ENCODE data around the gene TRPM6.

TRPM6 gene

DNA sequence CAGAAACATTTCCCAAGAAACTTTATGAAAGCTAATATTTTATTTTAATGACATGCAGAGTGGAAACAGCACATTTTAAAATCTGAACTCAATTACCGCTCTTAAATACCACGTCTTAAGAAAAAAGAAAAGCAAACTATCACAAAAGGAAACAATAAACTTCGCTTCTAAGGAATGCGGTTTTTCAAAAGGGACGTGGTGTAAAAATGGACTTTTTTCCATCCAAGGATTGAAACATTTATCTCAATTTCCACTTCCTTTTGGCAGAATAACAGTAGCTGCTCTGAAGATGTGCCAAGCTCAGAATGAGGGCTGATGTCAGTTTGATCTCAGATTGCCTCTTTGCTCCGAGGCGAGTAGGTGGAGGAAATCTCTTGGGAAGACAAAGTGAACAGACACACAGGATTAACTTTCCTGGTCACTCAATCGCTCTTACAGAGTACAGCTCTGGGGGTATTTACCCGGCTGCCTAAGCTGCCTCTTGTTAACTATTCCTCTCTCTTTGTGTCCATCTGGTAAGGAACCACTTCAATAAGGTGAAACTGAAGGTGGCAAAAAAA is 158.5 kb downstream of the TRPM6 start:
- TF ChIP-seq TCF12 (IDR thresholded peaks at IDR 0.05; ENCODE audit: low read depth) (no peak), YY1 (IDR thresholded peaks at IDR 0.05; ENCODE audit: low read depth) (no peak), CEBPB (IDR thresholded peaks at IDR 0.05) (no peak), EGR1 (IDR thresholded peaks at IDR 0.05) (no peak), RAD21 (IDR thresholded peaks at IDR 0.05; ENCODE audit: low read depth) (no peak), TAF1 (IDR thresholded peaks at IDR 0.05; ENCODE audit: low read depth) (no peak), TEAD4 (IDR thresholded peaks at IDR 0.05) (no peak), EP300 (IDR thresholded peaks at IDR 0.05; ENCODE audit: borderline replicate concordance) (no peak)
- TF ChIP-seq, protein P1, sequence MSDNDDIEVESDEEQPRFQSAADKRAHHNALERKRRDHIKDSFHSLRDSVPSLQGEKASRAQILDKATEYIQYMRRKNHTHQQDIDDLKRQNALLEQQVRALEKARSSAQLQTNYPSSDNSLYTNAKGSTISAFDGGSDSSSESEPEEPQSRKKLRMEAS (IDR thresholded peaks at IDR 0.05), result no peak

DNA sequence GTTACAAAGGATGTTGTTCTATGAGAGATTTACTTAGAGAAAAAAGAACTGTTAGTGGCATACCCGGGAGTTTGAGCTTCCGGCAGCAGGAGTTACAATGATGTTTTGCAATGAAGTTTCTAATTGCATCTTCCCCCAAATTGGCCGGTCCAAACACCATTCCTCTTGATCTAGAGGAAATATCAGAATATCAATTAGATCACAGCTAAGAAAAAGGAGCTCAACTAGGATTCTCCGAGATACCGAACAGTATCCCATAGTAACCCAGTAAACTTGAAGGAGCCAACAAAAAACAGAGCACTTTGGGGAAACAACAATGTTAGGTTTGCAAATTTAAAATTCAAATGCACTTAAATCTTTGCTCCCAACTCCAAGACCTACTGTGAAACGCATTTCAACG is 159.5 kb downstream of the TRPM6 start:
- TF ChIP-seq NFIC (IDR thresholded peaks at IDR 0.05), result no peak
- TF ChIP-seq CEBPB (IDR thresholded peaks at IDR 0.05), result no peak
- TF ChIP-seq TCF12 (IDR thresholded peaks at IDR 0.05; ENCODE audit: low read depth), result no peak
- TF ChIP-seq, protein P1 (IDR thresholded peaks at IDR 0.05), result no peak
- no peak for TF ChIP-seq YY1 (IDR thresholded peaks at IDR 0.05; ENCODE audit: low read depth)
- TF ChIP-seq EP300 (IDR thresholded peaks at IDR 0.05; ENCODE audit: borderline replicate concordance), result no peak
- no peak for TF ChIP-seq FOXM1 (IDR thresholded peaks at IDR 0.05; ENCODE audit: borderline replicate concordance, low read depth)
- no peak for TF ChIP-seq CREB1 (IDR thresholded peaks at IDR 0.05; ENCODE audit: low read depth)
- TF ChIP-seq RAD21 (IDR thresholded peaks at IDR 0.05; ENCODE audit: low read depth), result no peak

DNA sequence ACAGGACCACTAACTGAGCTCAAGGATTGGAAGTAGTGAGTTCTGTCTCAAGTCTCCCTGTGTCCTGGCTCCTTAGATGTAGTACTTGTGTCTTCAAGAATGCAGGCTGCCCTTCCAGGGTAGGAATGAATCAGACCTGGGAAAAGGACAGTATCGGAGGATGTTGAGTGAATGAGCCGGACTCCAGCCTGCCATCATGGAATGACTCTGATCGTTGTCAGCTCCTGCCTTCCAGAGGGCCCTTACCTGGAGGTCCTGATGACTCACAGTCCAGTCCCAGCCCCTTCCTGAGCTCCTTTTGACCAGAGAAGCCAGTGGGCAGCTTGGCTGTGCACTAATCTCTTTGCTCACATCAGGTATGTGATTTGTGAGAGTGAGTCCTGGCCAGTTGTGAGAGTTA is 161.1 kb downstream of the TRPM6 start:
- TF ChIP-seq RAD21 (IDR thresholded peaks at IDR 0.05; ENCODE audit: low read depth), result no peak
- TF ChIP-seq, protein P1 (IDR thresholded peaks at IDR 0.05), result no peak
- TF ChIP-seq ZBTB7A (IDR thresholded peaks at IDR 0.05; ENCODE audit: low read depth), result no peak
- TF ChIP-seq TCF12 (IDR thresholded peaks at IDR 0.05; ENCODE audit: low read depth), result no peak
- no peak for TF ChIP-seq EGR1 (IDR thresholded peaks at IDR 0.05)
- TF ChIP-seq YY1 (IDR thresholded peaks at IDR 0.05; ENCODE audit: low read depth), result no peak
- TF ChIP-seq EP300 (IDR thresholded peaks at IDR 0.05; ENCODE audit: borderline replicate concordance), result no peak
- TF ChIP-seq CREB1 (IDR thresholded peaks at IDR 0.05; ENCODE audit: low read depth), result no peak
- no peak for TF ChIP-seq TAF1 (IDR thresholded peaks at IDR 0.05; ENCODE audit: low read depth)
- TF ChIP-seq, protein P2, sequence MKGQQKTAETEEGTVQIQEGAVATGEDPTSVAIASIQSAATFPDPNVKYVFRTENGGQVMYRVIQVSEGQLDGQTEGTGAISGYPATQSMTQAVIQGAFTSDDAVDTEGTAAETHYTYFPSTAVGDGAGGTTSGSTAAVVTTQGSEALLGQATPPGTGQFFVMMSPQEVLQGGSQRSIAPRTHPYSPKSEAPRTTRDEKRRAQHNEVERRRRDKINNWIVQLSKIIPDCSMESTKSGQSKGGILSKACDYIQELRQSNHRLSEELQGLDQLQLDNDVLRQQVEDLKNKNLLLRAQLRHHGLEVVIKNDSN (IDR thresholded peaks at IDR 0.05), result no peak
- TF ChIP-seq TEAD4 (IDR thresholded peaks at IDR 0.05), result no peak
- no peak for TF ChIP-seq FOXM1 (IDR thresholded peaks at IDR 0.05; ENCODE audit: borderline replicate concordance, low read depth)
- TF ChIP-seq CEBPB (IDR thresholded peaks at IDR 0.05), result no peak
- TF ChIP-seq, protein P3, sequence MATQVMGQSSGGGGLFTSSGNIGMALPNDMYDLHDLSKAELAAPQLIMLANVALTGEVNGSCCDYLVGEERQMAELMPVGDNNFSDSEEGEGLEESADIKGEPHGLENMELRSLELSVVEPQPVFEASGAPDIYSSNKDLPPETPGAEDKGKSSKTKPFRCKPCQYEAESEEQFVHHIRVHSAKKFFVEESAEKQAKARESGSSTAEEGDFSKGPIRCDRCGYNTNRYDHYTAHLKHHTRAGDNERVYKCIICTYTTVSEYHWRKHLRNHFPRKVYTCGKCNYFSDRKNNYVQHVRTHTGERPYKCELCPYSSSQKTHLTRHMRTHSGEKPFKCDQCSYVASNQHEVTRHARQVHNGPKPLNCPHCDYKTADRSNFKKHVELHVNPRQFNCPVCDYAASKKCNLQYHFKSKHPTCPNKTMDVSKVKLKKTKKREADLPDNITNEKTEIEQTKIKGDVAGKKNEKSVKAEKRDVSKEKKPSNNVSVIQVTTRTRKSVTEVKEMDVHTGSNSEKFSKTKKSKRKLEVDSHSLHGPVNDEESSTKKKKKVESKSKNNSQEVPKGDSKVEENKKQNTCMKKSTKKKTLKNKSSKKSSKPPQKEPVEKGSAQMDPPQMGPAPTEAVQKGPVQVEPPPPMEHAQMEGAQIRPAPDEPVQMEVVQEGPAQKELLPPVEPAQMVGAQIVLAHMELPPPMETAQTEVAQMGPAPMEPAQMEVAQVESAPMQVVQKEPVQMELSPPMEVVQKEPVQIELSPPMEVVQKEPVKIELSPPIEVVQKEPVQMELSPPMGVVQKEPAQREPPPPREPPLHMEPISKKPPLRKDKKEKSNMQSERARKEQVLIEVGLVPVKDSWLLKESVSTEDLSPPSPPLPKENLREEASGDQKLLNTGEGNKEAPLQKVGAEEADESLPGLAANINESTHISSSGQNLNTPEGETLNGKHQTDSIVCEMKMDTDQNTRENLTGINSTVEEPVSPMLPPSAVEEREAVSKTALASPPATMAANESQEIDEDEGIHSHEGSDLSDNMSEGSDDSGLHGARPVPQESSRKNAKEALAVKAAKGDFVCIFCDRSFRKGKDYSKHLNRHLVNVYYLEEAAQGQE (IDR thresholded peaks at IDR 0.05; ENCODE audit: low read depth), result no peak
- no peak for TF ChIP-seq NFIC (IDR thresholded peaks at IDR 0.05)

DNA sequence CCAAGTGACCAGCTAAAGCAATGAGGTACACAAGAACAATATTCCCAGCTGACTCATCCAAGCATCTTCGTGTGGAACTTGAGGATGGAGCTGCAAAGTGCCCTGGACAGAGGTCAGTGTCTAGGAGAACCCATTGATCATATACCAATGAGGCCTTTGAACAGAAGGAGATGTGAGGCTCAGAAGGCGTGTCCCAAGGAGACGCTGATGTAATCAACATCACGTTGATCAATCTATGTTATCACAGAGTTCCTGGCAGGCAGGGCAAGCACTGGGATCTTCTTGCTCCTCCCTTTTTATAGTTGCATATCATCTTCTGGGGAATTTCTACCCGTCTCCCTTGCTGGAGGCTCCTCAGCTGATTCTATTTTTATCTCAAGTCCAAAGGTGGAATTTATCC is 163.4 kb downstream of the TRPM6 start:
- TF ChIP-seq FOXM1 (IDR thresholded peaks at IDR 0.05; ENCODE audit: borderline replicate concordance, low read depth) (no peak), NFIC (IDR thresholded peaks at IDR 0.05) (no peak), TAF1 (IDR thresholded peaks at IDR 0.05; ENCODE audit: low read depth) (no peak), EGR1 (IDR thresholded peaks at IDR 0.05) (no peak)
- TF ChIP-seq, protein P3 (IDR thresholded peaks at IDR 0.05; ENCODE audit: low read depth), result no peak
- TF ChIP-seq, protein P2 (IDR thresholded peaks at IDR 0.05), result no peak
- TF ChIP-seq, protein P1 (IDR thresholded peaks at IDR 0.05), result no peak

DNA sequence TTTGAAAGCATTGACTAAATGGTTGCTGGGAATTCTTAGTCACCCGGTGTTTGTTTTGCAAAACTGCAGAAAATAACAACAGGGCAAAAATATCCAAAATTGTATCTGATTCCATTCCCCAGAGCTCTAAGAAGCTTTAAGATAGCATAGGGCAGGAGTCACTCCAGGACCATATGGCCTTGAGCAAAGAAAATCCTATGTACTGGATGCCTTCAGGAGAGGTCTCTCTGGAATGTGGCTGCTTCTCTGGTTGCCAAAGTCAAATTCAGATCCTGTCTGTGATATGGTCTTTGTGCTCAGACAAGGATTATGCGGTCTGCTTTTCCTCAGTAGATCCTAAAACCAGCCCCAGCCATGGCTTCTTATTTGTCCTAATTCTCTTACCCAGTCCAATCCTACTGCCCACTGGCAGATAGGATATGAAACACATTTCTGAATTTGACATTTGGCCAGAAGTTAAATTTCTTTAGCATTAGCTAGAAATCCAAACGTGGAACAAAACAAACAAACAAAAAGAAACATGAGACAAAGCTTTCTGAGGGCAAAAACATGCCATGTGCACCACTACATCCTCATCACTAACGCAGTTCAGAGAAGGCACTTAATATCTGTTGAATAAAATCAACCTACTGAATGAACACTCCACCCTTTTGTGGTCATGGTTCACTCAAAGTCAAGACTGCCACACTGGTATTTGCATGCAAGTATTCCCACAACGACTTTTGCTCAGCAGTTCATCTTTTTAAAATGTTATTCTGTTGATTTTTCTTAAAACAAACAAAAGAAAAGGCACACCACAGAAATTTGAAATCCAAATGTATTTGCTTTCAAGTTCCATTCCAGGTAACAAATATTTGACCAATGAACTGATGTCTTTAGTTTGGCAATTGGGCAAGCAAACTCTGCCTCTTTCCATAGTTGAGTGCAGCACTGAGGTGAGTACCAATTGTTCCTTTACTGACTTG is 165.7 kb downstream of the TRPM6 start:
- TF ChIP-seq NFIC (IDR thresholded peaks at IDR 0.05), result no peak

Measured in Ishikawa (cell line).